CD8-positive, alpha-beta memory T cell (primary cell): ENCODE data around the gene HBS1L. TPM values are rescaled to one million over a fixed set of nuclear protein-coding genes. Genes with fewer than 3 reads are reported as not detected.
A peak's percentile ranks its signal among the peaks of the same experiment; 100 is the strongest.

Experiments
- CTCF ChIA-PET: fragments of 350-600 bp; sonication (Branson Sonifier 250); formaldehyde crosslinking; loops from one replicate; lab custom pipeline; 2021; ENCODE audit warnings: antibody characterized with exemption; lab: Charles Lee
- POLR2A ChIA-PET: fragments of 350-600 bp; sonication (Branson Sonifier 250); formaldehyde crosslinking; loops from one replicate; lab custom pipeline; 2021; ENCODE audit warnings: antibody characterized with exemption; lab: Charles Lee
- DNase-seq, 5 donors: peaks; one replicate each; pipeline versions ENCODE4 v3.0.0 to v3.0.0-alpha.2; 2020 to 2022; ENCODE audit warnings: mixed read lengths in 1 of 5
- H3K27ac ChIP-seq: one replicate; pipeline ENCODE4 v1.7.0; 2013; ENCODE audit warnings: low read depth, mild to moderate bottlenecking, low read length, moderate library complexity
- H3K27me3 ChIP-seq: 2 replicates; pipeline ENCODE4 v1.7.0; 2013; ENCODE audit warnings: low read length, mild to moderate bottlenecking; ENCODE audit not compliant: insufficient read depth, poor library complexity, severe bottlenecking
- H3K36me3 ChIP-seq: 2 replicates; pipeline ENCODE4 v1.7.0; 2013; ENCODE audit warnings: mild to moderate bottlenecking, low read length, moderate library complexity; ENCODE audit not compliant: insufficient read depth
- H3K4me1 ChIP-seq: 2 replicates; pipeline ENCODE4 v1.7.0; 2013; ENCODE audit warnings: mild to moderate bottlenecking, low read length, moderate library complexity; ENCODE audit not compliant: insufficient read depth
- H3K4me3 ChIP-seq: 2 replicates; pipeline ENCODE4 v1.7.0; 2013; ENCODE audit warnings: mild to moderate bottlenecking, low read length
- H3K9me3 ChIP-seq: 2 replicates; pipeline ENCODE4 v1.7.0; 2013; ENCODE audit warnings: mild to moderate bottlenecking, low read length
- H3K27ac Mint-ChIP-seq, 8 donors: one replicate each; pipeline ENCODE4 v1.8.0; 2020 to 2021; ENCODE audit warnings: mixed read lengths in 8 of 8, mild to moderate bottlenecking in 6 of 8, inconsistent platforms in 3 of 8, moderate library complexity in 3 of 8
- H3K27me3 Mint-ChIP-seq, 2 donors: one replicate each; pipeline ENCODE4 v1.8.0; 2020 to 2021; ENCODE audit warnings: mixed read lengths in 2 of 2, mild to moderate bottlenecking in 1 of 2, moderate library complexity in 1 of 2
- H3K36me3 Mint-ChIP-seq, 3 donors: one replicate each; pipeline ENCODE4 v1.8.0; 2020 to 2021; ENCODE audit warnings: mixed read lengths in 3 of 3, inconsistent platforms in 1 of 3, mild to moderate bottlenecking in 1 of 3
- H3K4me1 Mint-ChIP-seq, 3 donors: one replicate each; pipeline ENCODE4 v1.8.0; 2020 to 2021; ENCODE audit warnings: mixed read lengths in 3 of 3, inconsistent platforms in 1 of 3, mild to moderate bottlenecking in 1 of 3
- H3K4me3 Mint-ChIP-seq, 7 donors: one replicate each; pipeline ENCODE4 v1.8.0; 2020 to 2021; ENCODE audit warnings: mixed read lengths in 7 of 7, mild to moderate bottlenecking in 6 of 7, moderate library complexity in 4 of 7, inconsistent platforms in 2 of 7
- H3K9me3 Mint-ChIP-seq, 5 donors: one replicate each; pipeline ENCODE4 v1.8.0; 2020 to 2022; ENCODE audit warnings: mixed read lengths in 5 of 5, mild to moderate bottlenecking in 3 of 5, moderate library complexity in 2 of 5, inconsistent platforms in 1 of 5
- polyA plus RNA-seq: library from polyadenylated mRNA; unstranded; fragments of 300-500 nt; fragmentation: Illumina TruSeq; gene quantifications from one replicate; pipeline ENCODE4 v1.2.3, GENCODE V29; 2021
- total RNA-seq, 2 experiments: library from RNA; stranded (reverse); gene quantifications; one replicate each; pipeline ENCODE4 v1.2.3, GENCODE V29; 2021

Gene HBS1L
- total and polyA plus RNA-seq, 3 experiments from 2014 or later = 45.6 to 147 (median 145) TPM

DNA sequence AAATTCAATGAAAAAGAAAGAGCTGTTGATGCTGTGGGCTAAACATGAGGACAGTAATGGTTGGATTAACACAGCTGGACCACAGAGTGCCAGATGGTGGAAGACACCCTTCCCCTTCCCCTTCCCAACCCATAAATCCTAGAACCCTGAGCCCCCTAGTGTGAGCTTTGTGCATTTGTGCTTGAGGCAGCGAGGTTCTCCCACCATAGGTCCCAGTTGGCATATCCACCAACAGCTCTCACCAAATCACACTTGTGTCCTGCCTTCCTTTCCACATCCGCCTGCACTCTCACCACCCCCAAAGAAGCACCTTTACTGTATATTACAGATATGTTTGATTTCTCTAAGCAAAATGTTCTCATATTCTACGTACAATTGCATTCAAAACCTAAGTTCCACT is 32.8 kb upstream of the HBS1L start:
- H3K4me3 ChIP-seq = peak overlapping the region; percentile 49
- H3K27me3 Mint-ChIP-seq = no peaks in the 10 kb centered on the region
- no peaks in the 10 kb centered on the region for H3K9me3 ChIP-seq
- H3K36me3 Mint-ChIP-seq = peaks cover 0 to 3% (median 0%) of the 10 kb centered on the region in 3 donors
- DNase-seq = no peak
- ChIA-PET CTCF (interaction anchor here (1.2 to 4.2 kb wide), 9 partner anchors 14 to 96 kb away, joined by 3 to 23 read pairs (median 6); partner anchors contain the start of genes HBS1L and MYB), POLR2A (interaction anchor here (0.8 to 1.6 kb wide), 4 partner anchors 25 to 93 kb away, joined by 3 to 4 read pairs (median 4); partner anchors contain the start of genes HBS1L and MYB)
- no peaks in the 10 kb centered on the region for H3K27me3 ChIP-seq
- H3K4me1 ChIP-seq = peaks cover 55% of the 10 kb centered on the region
- peaks cover 48 to 54% (median 53%) of the 10 kb centered on the region in 3 donors for H3K4me1 Mint-ChIP-seq
- no peaks in the 10 kb centered on the region for H3K36me3 ChIP-seq
- peak overlapping the region; percentile 74 to 97 (median 92) for H3K27ac Mint-ChIP-seq
- peaks cover 0 to 6% (median 3%) of the 10 kb centered on the region in 5 donors for H3K9me3 Mint-ChIP-seq
- H3K4me3 Mint-ChIP-seq = peak overlapping the region; percentile 55 to 78 (median 71)
- no peak overlapping the region for H3K27ac ChIP-seq

- Histone ChIP-seq H3K36me3 (no peaks in the 10 kb centered on the region), H3K27ac (no peak overlapping the region), H3K4me3 (peak overlapping the region; percentile 36), H3K9me3 (no peaks in the 10 kb centered on the region), H3K4me1 (peaks cover 55% of the 10 kb centered on the region), H3K27me3 (no peaks in the 10 kb centered on the region)
- ChIA-PET CTCF (interaction anchor here (1.0 to 4.2 kb wide), 6 partner anchors 15 to 97 kb away, joined by 3 to 23 read pairs (median 6); partner anchors contain the start of gene HBS1L), POLR2A (interaction anchor here (1.0 kb wide), 1 partner anchor 31 kb away, joined by 3 read pairs; no protein-coding TSS in a partner anchor)
- H3K4me3 Mint-ChIP-seq = peak overlapping the region; percentile 53 to 78 (median 73)
- H3K4me1 Mint-ChIP-seq = peaks cover 48 to 53% (median 51%) of the 10 kb centered on the region in 3 donors
- H3K36me3 Mint-ChIP-seq = peaks cover 2 to 9% (median 2%) of the 10 kb centered on the region in 3 donors
- peak overlapping the region; percentile 72 to 97 (median 91) for H3K27ac Mint-ChIP-seq
- no peaks in the 10 kb centered on the region for H3K27me3 Mint-ChIP-seq
- peaks cover 6 to 13% (median 10%) of the 10 kb centered on the region in 5 donors for H3K9me3 Mint-ChIP-seq
- DNase-seq = peak in 1 of 5 donors; percentile 7
These were observed 31.8 kb upstream of the HBS1L start for GRCh38 chr6:135086414-135086764.

DNA sequence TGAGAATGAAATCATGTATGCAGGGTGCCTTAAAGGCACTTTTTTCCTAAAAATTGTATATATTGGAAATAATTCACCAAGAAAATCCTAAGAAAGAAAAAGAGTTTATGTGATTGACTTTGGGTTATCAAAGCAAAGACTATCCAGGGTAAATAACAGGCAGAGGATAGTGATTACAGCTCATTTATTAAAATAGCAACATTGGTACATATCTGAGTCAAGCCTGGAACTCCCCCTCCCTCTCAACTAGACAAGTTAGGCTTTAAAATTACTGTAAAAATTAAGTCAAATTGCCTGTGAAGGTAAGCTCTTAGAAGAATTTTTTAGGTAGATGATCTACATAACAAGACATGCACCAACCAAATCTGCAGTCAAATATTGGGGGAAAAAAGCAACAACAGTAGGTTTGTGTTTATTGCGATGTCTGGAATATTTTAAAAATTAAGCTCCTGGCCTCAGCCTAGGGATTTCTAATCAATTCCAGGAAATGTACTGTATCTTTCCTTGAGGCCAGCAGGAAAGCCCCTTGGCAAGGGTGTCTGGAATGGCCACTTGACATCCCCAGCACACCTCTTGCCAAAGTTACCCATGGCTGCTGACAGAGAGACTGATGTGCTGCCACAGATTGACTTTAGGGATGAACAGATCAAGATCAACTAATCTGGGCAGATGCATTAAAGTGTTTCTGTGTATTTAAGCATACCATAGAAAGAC is 31.2 kb upstream of the HBS1L start:
- no peak for DNase-seq
- peak overlapping the region; percentile 53 to 78 (median 73) for H3K4me3 Mint-ChIP-seq
- peak overlapping the region; percentile 72 to 97 (median 91) for H3K27ac Mint-ChIP-seq
- peak overlapping the region; percentile 36 for H3K4me3 ChIP-seq
- peaks cover 2 to 10% (median 2%) of the 10 kb centered on the region in 3 donors for H3K36me3 Mint-ChIP-seq
- H3K27me3 Mint-ChIP-seq = no peaks in the 10 kb centered on the region
- peaks cover 51% of the 10 kb centered on the region for H3K4me1 ChIP-seq
- H3K9me3 ChIP-seq = no peaks in the 10 kb centered on the region
- H3K9me3 Mint-ChIP-seq = peaks cover 6 to 13% (median 10%) of the 10 kb centered on the region in 5 donors
- no peaks in the 10 kb centered on the region for H3K27me3 ChIP-seq
- H3K36me3 ChIP-seq = no peaks in the 10 kb centered on the region
- peak overlapping the region; percentile 15 for H3K27ac ChIP-seq
- peaks cover 48 to 52% (median 51%) of the 10 kb centered on the region in 3 donors for H3K4me1 Mint-ChIP-seq
- ChIA-PET CTCF (interaction anchor here (0.9 to 4.2 kb wide), 5 partner anchors 31 to 98 kb away, joined by 3 to 23 read pairs (median 3); partner anchors contain the start of gene HBS1L), POLR2A (interaction anchor here (1.0 kb wide), 1 partner anchor 31 kb away, joined by 3 read pairs; no protein-coding TSS in a partner anchor)

- Mint-ChIP-seq H3K36me3 (peaks cover 2 to 14% (median 5%) of the 10 kb centered on the region in 3 donors), H3K4me1 (peaks cover 39 to 43% (median 41%) of the 10 kb centered on the region in 3 donors), H3K27ac (no peak overlapping the region), H3K27me3 (no peaks in the 10 kb centered on the region), H3K4me3 (no peak overlapping the region), H3K9me3 (peaks cover 6 to 13% (median 11%) of the 10 kb centered on the region in 5 donors)
- no peak for DNase-seq
- H3K9me3 ChIP-seq = no peaks in the 10 kb centered on the region
- no peak overlapping the region for H3K4me3 ChIP-seq
- no peaks in the 10 kb centered on the region for H3K27me3 ChIP-seq
- H3K4me1 ChIP-seq = peaks cover 42% of the 10 kb centered on the region
- ChIA-PET POLR2A (no interaction called here), CTCF (interaction anchor here (0.9 to 1.5 kb wide), 2 partner anchors 30 to 99 kb away, joined by 3 to 4 read pairs; partner anchors contain the start of gene HBS1L)
- H3K36me3 ChIP-seq = no peaks in the 10 kb centered on the region
- peak overlapping the region; percentile 15 for H3K27ac ChIP-seq
These were observed 30.3 kb upstream of the HBS1L start for GRCh38 chr6:135084916-135085269.

DNA sequence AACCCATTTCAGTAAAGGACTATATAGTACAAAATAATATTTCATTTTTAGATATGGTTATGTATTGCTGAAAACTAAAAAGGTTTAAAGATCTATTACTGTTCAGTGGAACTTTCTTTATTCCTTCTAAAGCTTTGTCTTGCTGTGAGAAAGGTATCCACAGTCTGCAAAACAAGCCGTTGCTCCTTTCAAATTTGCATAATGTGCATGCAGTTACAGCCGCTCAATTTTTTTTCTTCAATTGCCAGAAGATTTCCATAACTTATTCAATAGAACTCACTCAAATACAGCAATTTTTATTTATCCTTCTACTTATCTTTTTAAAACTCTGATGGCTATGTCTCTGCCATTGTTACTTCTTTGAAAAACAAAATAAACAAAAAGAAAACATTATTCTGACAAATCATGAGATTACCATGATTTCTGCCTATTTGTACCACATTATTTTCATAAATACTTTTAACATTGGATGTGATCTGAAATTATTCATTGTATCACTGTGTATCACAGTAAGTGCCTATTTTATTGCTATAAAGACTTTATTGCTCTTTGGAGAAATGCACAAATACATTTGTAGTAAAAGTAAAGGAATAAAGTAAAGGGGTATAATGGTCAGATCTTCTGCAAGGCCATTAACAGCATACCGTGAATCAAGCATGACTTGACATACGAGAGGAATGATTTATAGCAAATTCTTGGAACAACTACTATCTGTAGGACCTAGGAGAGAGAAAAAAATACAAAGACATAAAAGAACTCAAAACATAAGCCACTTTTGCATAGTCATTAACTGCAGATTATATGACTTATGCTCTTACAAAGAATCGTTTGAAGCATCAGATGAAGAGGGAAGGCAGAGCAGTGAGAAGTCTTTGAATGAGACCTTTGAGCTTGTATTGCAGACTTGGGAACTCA is 29.6 kb upstream of the HBS1L start:
- Mint-ChIP-seq H3K36me3 (peaks cover 2 to 14% (median 5%) of the 10 kb centered on the region in 3 donors), H3K4me1 (peaks cover 37 to 40% (median 38%) of the 10 kb centered on the region in 3 donors), H3K27me3 (no peaks in the 10 kb centered on the region), H3K4me3 (no peak overlapping the region), H3K9me3 (peaks cover 6 to 13% (median 11%) of the 10 kb centered on the region in 5 donors), H3K27ac (no peak overlapping the region)
- CTCF ChIA-PET = interaction anchor here (0.9 to 1.5 kb wide), 2 partner anchors 29 to 99 kb away, joined by 3 to 4 read pairs; partner anchors contain the start of gene HBS1L
- Histone ChIP-seq H3K27me3 (no peaks in the 10 kb centered on the region), H3K4me3 (no peak overlapping the region), H3K36me3 (no peaks in the 10 kb centered on the region), H3K27ac (no peak overlapping the region), H3K9me3 (no peaks in the 10 kb centered on the region), H3K4me1 (peaks cover 35% of the 10 kb centered on the region)
- no peak for DNase-seq
- POLR2A ChIA-PET = no interaction called here

DNA sequence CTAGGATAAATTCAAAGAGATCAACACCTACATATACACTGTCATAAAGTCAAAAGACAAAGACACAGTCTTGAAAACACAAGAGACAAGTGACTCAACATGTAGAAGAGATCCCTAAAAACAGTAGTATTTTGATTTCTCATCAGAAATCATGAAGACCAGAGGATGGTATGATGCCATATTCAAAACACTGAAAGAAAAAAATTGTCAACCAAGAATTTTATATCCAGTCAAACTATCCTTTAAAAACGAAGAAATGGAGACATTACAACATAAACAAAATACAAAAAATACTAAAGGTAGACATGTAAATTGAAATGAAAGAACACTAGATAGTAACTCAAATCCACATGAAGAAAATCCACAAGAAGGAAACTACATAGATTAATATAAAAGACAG is 27.3 kb upstream of the HBS1L start:
- Mint-ChIP-seq H3K9me3 (peaks cover 6 to 13% (median 11%) of the 10 kb centered on the region in 5 donors), H3K4me1 (peaks cover 14 to 18% (median 15%) of the 10 kb centered on the region in 3 donors), H3K4me3 (no peak overlapping the region), H3K27me3 (no peaks in the 10 kb centered on the region), H3K27ac (no peak overlapping the region), H3K36me3 (peaks cover 2 to 14% (median 5%) of the 10 kb centered on the region in 3 donors)
- no peak for DNase-seq
- no peaks in the 10 kb centered on the region for H3K27me3 ChIP-seq
- no peaks in the 10 kb centered on the region for H3K9me3 ChIP-seq
- no peak overlapping the region for H3K27ac ChIP-seq
- peaks cover 13% of the 10 kb centered on the region for H3K4me1 ChIP-seq
- CTCF ChIA-PET = no interaction called here
- POLR2A ChIA-PET = no interaction called here
- H3K36me3 ChIP-seq = no peaks in the 10 kb centered on the region
- no peak overlapping the region for H3K4me3 ChIP-seq

DNA sequence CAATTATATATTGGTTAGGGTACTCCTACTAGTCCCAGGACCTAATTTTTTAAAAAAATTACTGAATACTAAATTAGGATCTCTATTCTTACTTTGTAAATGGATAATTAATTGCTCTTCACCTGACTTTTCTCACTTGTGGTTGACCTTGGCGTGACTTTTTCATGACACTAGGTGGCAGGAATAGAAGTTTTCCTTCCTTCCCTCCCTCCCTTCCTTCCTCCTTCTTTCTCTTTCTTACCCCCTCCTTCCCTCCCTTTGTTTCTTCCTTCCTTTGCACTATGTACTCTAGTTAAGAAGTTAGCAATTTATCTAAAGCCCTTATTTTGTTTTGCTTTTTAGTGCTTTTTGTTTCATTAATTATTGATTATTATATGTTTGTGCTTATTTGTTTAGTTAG is 20.4 kb upstream of the HBS1L start:
- Mint-ChIP-seq H3K4me3 (no peak overlapping the region), H3K36me3 (no peaks in the 10 kb centered on the region), H3K9me3 (no peaks in the 10 kb centered on the region), H3K27ac (no peak overlapping the region), H3K4me1 (peaks cover 0 to 3% (median 0%) of the 10 kb centered on the region in 3 donors), H3K27me3 (no peaks in the 10 kb centered on the region)
- Histone ChIP-seq H3K27ac (no peak overlapping the region), H3K4me1 (peaks cover 4% of the 10 kb centered on the region), H3K9me3 (no peaks in the 10 kb centered on the region), H3K27me3 (no peaks in the 10 kb centered on the region), H3K4me3 (no peak overlapping the region), H3K36me3 (no peaks in the 10 kb centered on the region)
- ChIA-PET POLR2A (no interaction called here), CTCF (interaction anchor here (0.8 kb wide), 1 partner anchor 109 kb away, joined by 4 read pairs; no protein-coding TSS in a partner anchor)
- no peak for DNase-seq
